Measurements from ENCODE around the gene RNF220.
A peak's percentile ranks its signal among the peaks of the same experiment; 100 is the strongest.

RNF220 gene

DNA sequence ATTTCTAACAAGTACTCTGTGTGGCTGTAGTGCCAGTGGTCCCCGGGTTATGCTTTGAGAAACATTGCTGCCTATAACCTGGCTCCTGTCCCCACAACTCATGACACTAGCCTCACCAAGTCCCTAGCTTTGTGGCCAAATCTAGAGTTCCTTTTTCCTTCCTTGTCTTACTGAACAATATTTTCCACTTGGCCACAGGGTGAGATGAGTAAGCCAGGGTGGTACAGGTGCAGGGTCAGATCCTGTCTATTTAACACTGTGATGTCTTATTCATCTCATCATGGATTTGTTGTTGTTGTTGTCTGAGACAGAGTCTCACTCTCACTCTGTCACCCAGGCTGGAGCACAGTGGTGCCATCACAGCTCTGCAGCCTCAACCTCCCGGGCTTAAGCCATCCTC lies 288.1 kb downstream of the RNF220 start:
- H3K4me3 ChIP-seq (ENCODE audit: low read depth, low read length, poor library complexity, severe bottlenecking), result no peak overlapping the region
- no peaks in the 10 kb centered on the region for H3K27me3 ChIP-seq (ENCODE audit: insufficient read depth, low read length)
- no peaks in the 10 kb centered on the region for H3K79me2 ChIP-seq (ENCODE audit: insufficient read depth, low read length)
- H3K27ac ChIP-seq (ENCODE audit: low read depth, low read length, poor library complexity, severe bottlenecking), result peak overlapping the region; percentile 37
- peaks cover 52% of the 10 kb centered on the region for H3K4me1 ChIP-seq (ENCODE audit: insufficient read depth, low read length, severe bottlenecking)
- no peak for TF ChIP-seq EZH2 (IDR thresholded peaks at IDR 0.05; ENCODE audit: borderline replicate concordance, low read length)
- TF ChIP-seq, protein P1, sequence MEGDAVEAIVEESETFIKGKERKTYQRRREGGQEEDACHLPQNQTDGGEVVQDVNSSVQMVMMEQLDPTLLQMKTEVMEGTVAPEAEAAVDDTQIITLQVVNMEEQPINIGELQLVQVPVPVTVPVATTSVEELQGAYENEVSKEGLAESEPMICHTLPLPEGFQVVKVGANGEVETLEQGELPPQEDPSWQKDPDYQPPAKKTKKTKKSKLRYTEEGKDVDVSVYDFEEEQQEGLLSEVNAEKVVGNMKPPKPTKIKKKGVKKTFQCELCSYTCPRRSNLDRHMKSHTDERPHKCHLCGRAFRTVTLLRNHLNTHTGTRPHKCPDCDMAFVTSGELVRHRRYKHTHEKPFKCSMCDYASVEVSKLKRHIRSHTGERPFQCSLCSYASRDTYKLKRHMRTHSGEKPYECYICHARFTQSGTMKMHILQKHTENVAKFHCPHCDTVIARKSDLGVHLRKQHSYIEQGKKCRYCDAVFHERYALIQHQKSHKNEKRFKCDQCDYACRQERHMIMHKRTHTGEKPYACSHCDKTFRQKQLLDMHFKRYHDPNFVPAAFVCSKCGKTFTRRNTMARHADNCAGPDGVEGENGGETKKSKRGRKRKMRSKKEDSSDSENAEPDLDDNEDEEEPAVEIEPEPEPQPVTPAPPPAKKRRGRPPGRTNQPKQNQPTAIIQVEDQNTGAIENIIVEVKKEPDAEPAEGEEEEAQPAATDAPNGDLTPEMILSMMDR (IDR thresholded peaks at IDR 0.05; ENCODE audit: low read length), result no peak
- no peaks in the 10 kb centered on the region for H4K20me1 ChIP-seq (ENCODE audit: insufficient read depth, low read length)
- H3K36me3 ChIP-seq (ENCODE audit: insufficient read depth, low read length), result no peaks in the 10 kb centered on the region; the same call in 1 of the 2 replicates
- no peaks in the 10 kb centered on the region for H3K9me3 ChIP-seq (ENCODE audit: low read length)
- H3K9ac ChIP-seq (ENCODE audit: low read length), result no peak overlapping the region
- no peak overlapping the region for H3K4me2 ChIP-seq (ENCODE audit: low read length)
- no peaks in the 10 kb centered on the region for H3K9me2 ChIP-seq (ENCODE audit: low read depth, low read length)
- H3F3A ChIP-seq (ENCODE audit: insufficient read depth, low read length), result no peaks in the 10 kb centered on the region
- no peak overlapping the region for H2AFZ ChIP-seq (ENCODE audit: low read length)

DNA sequence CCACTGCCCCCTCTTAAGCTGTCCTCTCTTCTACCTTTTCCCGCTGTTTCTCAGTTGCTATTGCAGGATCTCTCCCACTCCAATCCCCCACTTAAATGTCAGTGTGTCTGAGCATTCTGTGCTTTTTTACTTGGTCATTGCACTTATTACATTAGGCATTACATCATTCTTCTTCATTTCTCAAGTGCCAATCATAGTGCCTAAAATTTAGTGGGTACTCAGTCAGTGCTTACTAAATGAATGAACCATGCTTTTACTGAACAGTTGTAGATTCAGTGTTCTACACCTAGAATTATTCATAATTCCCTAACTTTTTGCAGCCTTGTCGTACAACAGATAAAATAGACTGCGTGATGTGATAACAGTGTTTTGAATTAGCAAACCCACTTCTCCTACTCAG lies 288.8 kb downstream of the RNF220 start:
- Histone ChIP-seq H4K20me1 (ENCODE audit: insufficient read depth, low read length) (no peaks in the 10 kb centered on the region), H3K4me3 (ENCODE audit: low read depth, low read length, poor library complexity, severe bottlenecking) (no peak overlapping the region), H3K4me1 (ENCODE audit: insufficient read depth, low read length, severe bottlenecking) (peaks cover 55% of the 10 kb centered on the region), H2AFZ (ENCODE audit: low read length) (no peak overlapping the region), H3K27me3 (ENCODE audit: insufficient read depth, low read length) (no peaks in the 10 kb centered on the region), H3K9me2 (ENCODE audit: low read depth, low read length) (no peaks in the 10 kb centered on the region), H3K79me2 (ENCODE audit: insufficient read depth, low read length) (no peaks in the 10 kb centered on the region), H3K36me3 (ENCODE audit: insufficient read depth, low read length) (no peaks in the 10 kb centered on the region; the same call in 1 of the 2 replicates), H3K4me2 (ENCODE audit: low read length) (no peak overlapping the region), H3K9me3 (ENCODE audit: low read length) (no peaks in the 10 kb centered on the region), H3K27ac (ENCODE audit: low read depth, low read length, poor library complexity, severe bottlenecking) (peak overlapping the region; percentile 79), H3K9ac (ENCODE audit: low read length) (no peak overlapping the region), H3F3A (ENCODE audit: insufficient read depth, low read length) (no peaks in the 10 kb centered on the region)
- no peak for TF ChIP-seq EZH2 (IDR thresholded peaks at IDR 0.05; ENCODE audit: borderline replicate concordance, low read length)
- TF ChIP-seq, protein P1 (IDR thresholded peaks at IDR 0.05; ENCODE audit: low read length), result no peak

DNA sequence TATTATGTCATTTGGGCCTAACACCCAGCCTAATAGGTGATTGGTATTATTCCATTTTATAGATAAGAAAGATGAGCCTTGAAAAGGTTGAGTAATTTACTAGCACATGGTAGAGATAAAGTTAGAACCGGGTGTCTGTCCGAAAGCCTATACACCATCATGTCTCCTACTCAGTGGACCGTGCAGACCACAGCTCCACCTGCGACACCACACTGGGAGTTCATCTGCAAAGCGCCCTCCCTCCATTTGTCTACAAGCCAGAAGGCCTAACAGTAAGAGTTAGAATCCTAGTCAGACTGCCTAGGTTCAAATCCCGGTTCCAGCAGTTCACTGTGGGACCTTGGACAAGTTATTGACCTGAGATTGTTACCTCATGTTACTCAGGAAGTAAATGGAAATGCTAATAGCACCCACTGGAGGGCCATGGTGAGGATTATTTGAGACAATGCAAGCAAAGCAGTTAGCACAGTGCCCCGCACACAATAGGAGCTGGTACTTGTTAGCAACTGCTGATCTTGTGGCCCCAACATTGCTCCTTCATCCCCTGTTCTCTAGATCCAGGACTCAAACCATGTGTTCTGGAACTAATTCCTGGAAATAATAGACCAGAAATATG lies 289.9 kb downstream of the RNF220 start:
- Histone ChIP-seq H3K4me3 (ENCODE audit: low read depth, low read length, poor library complexity, severe bottlenecking) (no peak overlapping the region), H3K4me2 (ENCODE audit: low read length) (peak overlapping the region; percentile 35; the same call in 1 of the 2 replicates), H3K9me3 (ENCODE audit: low read length) (no peaks in the 10 kb centered on the region), H3K36me3 (ENCODE audit: insufficient read depth, low read length) (no peaks in the 10 kb centered on the region; the same call in 1 of the 2 replicates), H2AFZ (ENCODE audit: low read length) (peak overlapping the region; percentile 30; the same call in 1 of the 2 replicates), H3K9me2 (ENCODE audit: low read depth, low read length) (no peaks in the 10 kb centered on the region), H4K20me1 (ENCODE audit: insufficient read depth, low read length) (no peaks in the 10 kb centered on the region), H3K9ac (ENCODE audit: low read length) (peak overlapping the region; percentile 27; the same call in 1 of the 2 replicates), H3K4me1 (ENCODE audit: insufficient read depth, low read length, severe bottlenecking) (peaks cover 55% of the 10 kb centered on the region), H3K27me3 (ENCODE audit: insufficient read depth, low read length) (no peaks in the 10 kb centered on the region), H3K27ac (ENCODE audit: low read depth, low read length, poor library complexity, severe bottlenecking) (peak overlapping the region; percentile 79), H3K79me2 (ENCODE audit: insufficient read depth, low read length) (no peaks in the 10 kb centered on the region), H3F3A (ENCODE audit: insufficient read depth, low read length) (no peaks in the 10 kb centered on the region)
- TF ChIP-seq EZH2 (IDR thresholded peaks at IDR 0.05; ENCODE audit: borderline replicate concordance, low read length), result no peak
- TF ChIP-seq, protein P1 (IDR thresholded peaks at IDR 0.05; ENCODE audit: low read length), result peak; percentile 15; the same call in 1 of the 2 replicates
